GM10266 (cell line): ENCODE data around the gene CST9.

Experiments used
- DNase-seq: peaks from one replicate; pipeline ENCODE4 v3.0.0; 2012; ENCODE audit errors: extremely low spot score
- TF ChIP-seq, protein P1 (sequence below): IDR thresholded peaks from 2 replicates; pipeline ENCODE4 v1.5.1; 2012; ENCODE audit warnings: mild to moderate bottlenecking, low read depth; ENCODE audit not compliant: control insufficient read depth, insufficient read depth; ENCODE audit errors: missing control alignments

Gene CST9

GRCh38 chr20:23631981-23632710 lies 26.4 kb upstream of the CST9 start:
- TF ChIP-seq, protein P1, sequence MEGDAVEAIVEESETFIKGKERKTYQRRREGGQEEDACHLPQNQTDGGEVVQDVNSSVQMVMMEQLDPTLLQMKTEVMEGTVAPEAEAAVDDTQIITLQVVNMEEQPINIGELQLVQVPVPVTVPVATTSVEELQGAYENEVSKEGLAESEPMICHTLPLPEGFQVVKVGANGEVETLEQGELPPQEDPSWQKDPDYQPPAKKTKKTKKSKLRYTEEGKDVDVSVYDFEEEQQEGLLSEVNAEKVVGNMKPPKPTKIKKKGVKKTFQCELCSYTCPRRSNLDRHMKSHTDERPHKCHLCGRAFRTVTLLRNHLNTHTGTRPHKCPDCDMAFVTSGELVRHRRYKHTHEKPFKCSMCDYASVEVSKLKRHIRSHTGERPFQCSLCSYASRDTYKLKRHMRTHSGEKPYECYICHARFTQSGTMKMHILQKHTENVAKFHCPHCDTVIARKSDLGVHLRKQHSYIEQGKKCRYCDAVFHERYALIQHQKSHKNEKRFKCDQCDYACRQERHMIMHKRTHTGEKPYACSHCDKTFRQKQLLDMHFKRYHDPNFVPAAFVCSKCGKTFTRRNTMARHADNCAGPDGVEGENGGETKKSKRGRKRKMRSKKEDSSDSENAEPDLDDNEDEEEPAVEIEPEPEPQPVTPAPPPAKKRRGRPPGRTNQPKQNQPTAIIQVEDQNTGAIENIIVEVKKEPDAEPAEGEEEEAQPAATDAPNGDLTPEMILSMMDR = no peak
- DNase-seq = no peak

- DNase-seq = no peak
- TF ChIP-seq, protein P1 = no peak
Observed at GRCh38 chr20:23631226-23631822, 25.6 kb upstream of the CST9 start.

GRCh38 chr20:23630392-23630849 lies 24.7 kb upstream of the CST9 start:
- DNase-seq = no peak
- TF ChIP-seq, protein P1 = no peak

- no peak for DNase-seq
- TF ChIP-seq, protein P1 = no peak
Observed at GRCh38 chr20:23629542-23630391, 24.1 kb upstream of the CST9 start.

DNA sequence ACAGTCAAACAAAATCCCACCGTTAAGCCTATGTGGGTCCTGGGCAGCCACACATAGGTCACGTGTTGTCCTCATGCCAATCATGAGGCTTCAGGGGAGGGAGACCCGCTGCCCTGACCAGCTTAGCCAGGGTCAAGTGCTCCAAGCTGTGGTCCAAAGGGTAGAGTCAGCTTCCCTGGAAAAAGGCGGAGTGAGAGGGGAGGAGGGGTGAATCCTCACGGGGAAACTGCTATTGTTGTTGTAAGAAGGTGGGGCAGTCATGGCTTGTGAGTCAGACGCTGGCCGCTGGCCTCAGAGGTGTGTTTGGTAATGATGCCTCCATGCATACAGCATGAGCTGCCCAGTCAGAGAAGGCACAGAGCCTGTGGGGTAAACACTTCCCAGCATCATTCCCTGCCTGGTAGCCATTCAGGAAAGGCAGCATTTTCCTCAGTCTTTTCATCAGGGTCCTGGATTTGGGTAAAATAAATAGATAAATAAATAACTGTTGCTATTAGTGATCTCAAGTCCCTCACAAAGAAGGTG lies 23.4 kb upstream of the CST9 start:
- DNase-seq = no peak

GRCh38 chr20:23628402-23629016 lies 22.8 kb upstream of the CST9 start:
- DNase-seq = no peak
- TF ChIP-seq, protein P1 = no peak

More for the DNA sequence above, 23.4 kb upstream of the CST9 start:
- TF ChIP-seq, protein P1 = no peak
